H9 (cell line): Measurements from ENCODE around the gene ADGRA1. TPM values are rescaled to one million over a fixed set of nuclear protein-coding genes. Genes with fewer than 3 reads are reported as not detected.
A peak's percentile ranks its signal among the peaks of the same experiment; 100 is the strongest.

Experiments
- DNase-seq: peaks from one replicate; pipeline ENCODE4 v3.0.0-alpha.2; 2017
- H2AFZ ChIP-seq: one replicate; pipeline ENCODE4 v1.6.1; 2013; ENCODE audit warnings: mild to moderate bottlenecking, low read length, control low read depth, moderate library complexity
- H2AK5ac ChIP-seq: 2 replicates; pipeline ENCODE4 v1.6.1; 2013; ENCODE audit warnings: low read length, control low read depth, mixed read lengths; ENCODE audit not compliant: insufficient read length
- H2BK120ac ChIP-seq: one replicate; pipeline ENCODE4 v1.6.1; 2013; ENCODE audit warnings: low read depth, mild to moderate bottlenecking, low read length, control low read depth, inconsistent platforms; ENCODE audit not compliant: poor library complexity, severe bottlenecking
- H2BK12ac ChIP-seq: 2 replicates; pipeline ENCODE4 v1.6.1; 2013; ENCODE audit warnings: low read length, control low read depth, mixed read lengths, low read depth; ENCODE audit not compliant: insufficient read length
- H2BK15ac ChIP-seq: 2 replicates; pipeline ENCODE4 v1.6.1; 2013; ENCODE audit warnings: low read depth, low read length, control low read depth
- H2BK20ac ChIP-seq: one replicate; pipeline ENCODE4 v1.6.1; 2013; ENCODE audit warnings: low read depth, mild to moderate bottlenecking, low read length, control low read depth, inconsistent platforms; ENCODE audit not compliant: poor library complexity, severe bottlenecking
- H2BK5ac ChIP-seq: 2 replicates; pipeline ENCODE4 v1.6.1; 2013; ENCODE audit warnings: low read length, control low read depth, mixed read lengths; ENCODE audit not compliant: insufficient read length
- H3K14ac ChIP-seq: 2 replicates; pipeline ENCODE4 v1.6.1; 2013; ENCODE audit warnings: low read length, control low read depth; ENCODE audit not compliant: insufficient read depth
- H3K18ac ChIP-seq: 2 replicates; pipeline ENCODE4 v1.6.1; 2013; ENCODE audit warnings: low read depth, mild to moderate bottlenecking, mixed read lengths, low read length, control low read depth; ENCODE audit not compliant: insufficient read length
- H3K23ac ChIP-seq: 2 replicates; pipeline ENCODE4 v1.6.1; 2013; ENCODE audit warnings: low read length, control low read depth, mixed read lengths, low read depth; ENCODE audit not compliant: insufficient read length
- H3K23me2 ChIP-seq: 2 replicates; pipeline ENCODE4 v1.6.1; 2013; ENCODE audit warnings: low read depth, mild to moderate bottlenecking, mixed read lengths, low read length, control low read depth; ENCODE audit not compliant: insufficient read length, poor library complexity, severe bottlenecking
- H3K27ac ChIP-seq: 2 replicates; pipeline ENCODE4 v1.5.1; 2013; ENCODE audit warnings: low read length, control low read depth, mixed read lengths, low read depth; ENCODE audit not compliant: insufficient read length
- H3K27me3 ChIP-seq: 2 replicates; pipeline ENCODE4 v1.6.1; 2013; ENCODE audit warnings: low read length, control low read depth, inconsistent platforms; ENCODE audit not compliant: insufficient read depth
- H3K4ac ChIP-seq: 2 replicates; pipeline ENCODE4 v1.6.1; 2013; ENCODE audit warnings: low read depth, mild to moderate bottlenecking, control low read depth, inconsistent platforms, low read length, moderate library complexity
- H3K4me1 ChIP-seq: 2 replicates; pipeline ENCODE4 v1.6.1; 2013; ENCODE audit warnings: low read length, control low read depth, inconsistent platforms; ENCODE audit not compliant: insufficient read depth
- H3K4me2 ChIP-seq: 2 replicates; pipeline ENCODE4 v1.6.1; 2013; ENCODE audit warnings: low read length, control low read depth, mixed read lengths; ENCODE audit not compliant: insufficient read length, insufficient read depth
- H3K56ac ChIP-seq: 2 replicates; pipeline ENCODE4 v1.6.1; 2013; ENCODE audit warnings: low read depth, mild to moderate bottlenecking, mixed read lengths, low read length, control low read depth; ENCODE audit not compliant: insufficient read length
- H3K79me1 ChIP-seq: 2 replicates; pipeline ENCODE4 v1.6.1; 2013; ENCODE audit warnings: low read depth, mild to moderate bottlenecking, moderate library complexity, low read length, control low read depth, inconsistent platforms; ENCODE audit not compliant: insufficient read depth, poor library complexity, severe bottlenecking
- H3K79me2 ChIP-seq: 2 replicates; pipeline ENCODE4 v1.6.1; 2013; ENCODE audit warnings: low read length, control low read depth, inconsistent platforms; ENCODE audit not compliant: insufficient read depth
- H3K9ac ChIP-seq: 2 replicates; pipeline ENCODE4 v1.6.1; 2013; ENCODE audit warnings: low read length, control low read depth, mixed read lengths; ENCODE audit not compliant: insufficient read length; ENCODE audit errors: extremely low read depth
- H3K9me3 ChIP-seq: one replicate; pipeline ENCODE4 v1.6.1; 2013; ENCODE audit warnings: low read depth, low read length, inconsistent platforms; ENCODE audit not compliant: control insufficient read depth
- H3T11ph ChIP-seq: one replicate; pipeline ENCODE4 v1.6.1; 2013; ENCODE audit warnings: mild to moderate bottlenecking, low read length, control low read depth, inconsistent platforms
- H4K20me1 ChIP-seq: one replicate; pipeline ENCODE4 v1.6.1; 2013; ENCODE audit not compliant: control insufficient read depth, insufficient read length, insufficient read depth
- H4K5ac ChIP-seq: 2 replicates; pipeline ENCODE4 v1.6.1; 2013; ENCODE audit warnings: low read depth, mild to moderate bottlenecking, mixed read lengths, low read length, control low read depth; ENCODE audit not compliant: insufficient read length
- H4K8ac ChIP-seq: replicated peaks from 2 replicates; pipeline ENCODE4 v1.6.1; 2013; ENCODE audit warnings: low read length, control low read depth, mixed read lengths, low read depth; ENCODE audit not compliant: insufficient read length
- H4K91ac ChIP-seq: 2 replicates; pipeline ENCODE4 v1.6.1; 2013; ENCODE audit warnings: low read depth, mild to moderate bottlenecking, moderate library complexity, mixed read lengths, low read length, control low read depth; ENCODE audit not compliant: insufficient read length
- H3K27ac Mint-ChIP-seq, 3 experiments: 2 replicates in 2 of 3; 3 replicates in 1 of 3; pipeline ENCODE4 v1.8.0; 2020 to 2021; ENCODE audit warnings: mixed read lengths in 3 of 3, mild to moderate bottlenecking in 1 of 3, moderate library complexity in 1 of 3
- H3K27me3 Mint-ChIP-seq: 2 replicates; pipeline ENCODE4 v1.8.0; 2021; ENCODE audit warnings: low read depth, mild to moderate bottlenecking, moderate library complexity, mixed read lengths
- H3K36me3 Mint-ChIP-seq, 3 experiments: 2 replicates in 2 of 3; 3 replicates in 1 of 3; pipeline ENCODE4 v1.8.0; 2020 to 2021; ENCODE audit warnings: low read depth in 3 of 3, mixed read lengths in 3 of 3; ENCODE audit not compliant: insufficient read depth in 1 of 3
- H3K4me1 Mint-ChIP-seq, 2 experiments: 2 replicates each; pipeline ENCODE4 v1.8.0; 2020; ENCODE audit warnings: mixed read lengths in 2 of 2
- H3K4me3 Mint-ChIP-seq, 2 experiments: 2 replicates in 1 of 2; 3 replicates in 1 of 2; pipeline ENCODE4 v1.8.0; 2020 to 2021; ENCODE audit warnings: mild to moderate bottlenecking in 2 of 2, mixed read lengths in 2 of 2, moderate library complexity in 1 of 2
- H3K9me3 Mint-ChIP-seq, 2 experiments: 2 replicates in 1 of 2; 3 replicates in 1 of 2; pipeline ENCODE4 v1.8.0; 2020; ENCODE audit warnings: mild to moderate bottlenecking in 2 of 2, mixed read lengths in 2 of 2, moderate library complexity in 1 of 2
- CTCF ChIP-seq: fragments of 200-600 bp; sonication (generic); conservative IDR thresholded peaks from 3 replicates; pipeline ENCODE4 v1.8.0; 2021; ENCODE audit warnings: antibody characterized with exemption, mild to moderate bottlenecking
- WGBS: extraction: QIAGEN DNeasy Blood & Tissue Kit; methylation state at CpG from one replicate; pipeline ENCODE4 v1.1.7; 2013; ENCODE audit warnings: missing lambda C conversion rate, low lambda C conversion rate, mixed read lengths; ENCODE audit not compliant: insufficient read length; ENCODE audit errors: extremely low coverage; 5-methylcytosine and 5-hydroxymethylcytosine counted together
- total RNA-seq: library from RNA; stranded (reverse); gene quantifications from 2 replicates; pipeline ENCODE4 v1.2.1, GENCODE V29; 2021

The ADGRA1 gene
- total RNA-seq, 1 experiment from 2014 or later: 0.11 TPM

GRCh38 chr10:133160826-133161471 lies 73.2 kb downstream of the ADGRA1 start:
- H3K27me3 ChIP-seq: no peaks in the 10 kb centered on the region
- H3K4me1 Mint-ChIP-seq: peaks cover 23 to 30% of the 10 kb centered on the region in 2 experiments
- no peak overlapping the region for H3K27ac Mint-ChIP-seq
- WGBS: no CpG with 5 or more reads among the region's 29 CpGs
- no peak overlapping the region for H3K4ac ChIP-seq
- H2BK120ac ChIP-seq: no peak overlapping the region
- no peaks in the 10 kb centered on the region; the same call in 1 of the 2 replicates for H3K4me1 ChIP-seq
- H3K36me3 Mint-ChIP-seq: peaks cover 7 to 13% (median 9%) of the 10 kb centered on the region in 3 experiments; a peak in 6 of 7 replicates
- H3K9ac ChIP-seq: no peak overlapping the region
- H2BK20ac ChIP-seq: no peak overlapping the region
- peaks cover 10% of the 10 kb centered on the region for H3K23me2 ChIP-seq
- H4K20me1 ChIP-seq: no peaks in the 10 kb centered on the region
- H2BK5ac ChIP-seq: no peak overlapping the region
- no peak for TF ChIP-seq CTCF
- H3K14ac ChIP-seq: no peak overlapping the region; the same call in 1 of the 2 replicates
- no peaks in the 10 kb centered on the region for H3K79me1 ChIP-seq
- H3K27me3 Mint-ChIP-seq: no peaks in the 10 kb centered on the region; the same call in 1 of the 2 replicates
- H3K4me2 ChIP-seq: peak overlapping the region; percentile 74
- H3K9me3 Mint-ChIP-seq: no peaks in the 10 kb centered on the region
- H3K18ac ChIP-seq: no peak overlapping the region
- H3K4me3 Mint-ChIP-seq: peak overlapping the region; percentile 65 to 78
- no peak overlapping the region for H2BK15ac ChIP-seq
- H3K56ac ChIP-seq: no peak overlapping the region
- H2AFZ ChIP-seq: no peak overlapping the region
- no peak overlapping the region for H3T11ph ChIP-seq
- no peak overlapping the region for H4K8ac ChIP-seq
- no peaks in the 10 kb centered on the region for H3K79me2 ChIP-seq
- H2AK5ac ChIP-seq: no peak overlapping the region
- H4K91ac ChIP-seq: no peak overlapping the region
- no peak overlapping the region for H3K27ac ChIP-seq
- no peak for DNase-seq
- no peaks in the 10 kb centered on the region for H3K9me3 ChIP-seq
- no peak overlapping the region for H4K5ac ChIP-seq
- H3K23ac ChIP-seq: no peak overlapping the region
- no peak overlapping the region for H2BK12ac ChIP-seq
